Natural killer cell (primary cell): Measurements from ENCODE around the gene FAM171A1. TPM values are rescaled to one million over a fixed set of nuclear protein-coding genes. Genes with fewer than 3 reads are reported as not detected.

ENCODE experiments used
- ATAC-seq, 3 donors: fragments of 150-1000 bp in 2 of 3; fragments of 200-7000 bp in 1 of 3; cut with Tn5 transposase; 1 replicate in 1 of 3; 2 replicates in 2 of 3; pipeline ENCODE4 v1.10.0; 2021; ENCODE audit warnings: mild to moderate bottlenecking in 2 of 3, moderate library complexity in 2 of 3
- DNase-seq, 2 donors: peaks; one replicate each; pipeline versions ENCODE4 v3.0.0 to v3.0.0-alpha.2; 2013 to 2021; ENCODE audit warnings: mixed read lengths in 1 of 2
- H3K27ac ChIP-seq: one replicate; pipeline ENCODE4 v1.5.1; 2013; ENCODE audit warnings: mild to moderate bottlenecking, low read length
- H3K27me3 ChIP-seq: one replicate; pipeline ENCODE4 v1.6.1; 2013; ENCODE audit warnings: low read length; ENCODE audit not compliant: control insufficient read depth, insufficient read depth
- H3K36me3 ChIP-seq: one replicate; pipeline ENCODE4 v1.6.1; 2013; ENCODE audit warnings: low read length; ENCODE audit not compliant: control insufficient read depth, insufficient read depth
- H3K4me1 ChIP-seq: one replicate; pipeline ENCODE4 v1.6.1; 2013; ENCODE audit warnings: low read length; ENCODE audit not compliant: control insufficient read depth, insufficient read depth
- H3K4me3 ChIP-seq: one replicate; pipeline ENCODE4 v1.5.1; 2013; ENCODE audit warnings: low read length
- H3K9me3 ChIP-seq: one replicate; pipeline ENCODE4 v1.6.1; 2013; ENCODE audit warnings: low read length; ENCODE audit not compliant: control insufficient read depth, insufficient read depth
- H3K27ac Mint-ChIP-seq, 2 donors: one replicate each; pipeline ENCODE4 v1.8.0; 2022; ENCODE audit warnings: mild to moderate bottlenecking in 2 of 2, mixed read lengths in 2 of 2, moderate library complexity in 1 of 2
- H3K27me3 Mint-ChIP-seq, 2 donors: one replicate each; pipeline ENCODE4 v1.8.0; 2022; ENCODE audit warnings: low read depth in 2 of 2, mixed read lengths in 2 of 2
- H3K36me3 Mint-ChIP-seq: one replicate; pipeline ENCODE4 v1.8.0; 2022; ENCODE audit warnings: mixed read lengths
- H3K4me1 Mint-ChIP-seq, 2 donors: one replicate each; pipeline ENCODE4 v1.8.0; 2022; ENCODE audit warnings: mixed read lengths in 2 of 2
- H3K4me3 Mint-ChIP-seq: one replicate; pipeline ENCODE4 v1.8.0; 2022; ENCODE audit warnings: mild to moderate bottlenecking, moderate library complexity, mixed read lengths
- H3K9me3 Mint-ChIP-seq, 2 donors: one replicate each; pipeline ENCODE4 v1.8.0; 2022; ENCODE audit warnings: mixed read lengths in 2 of 2
- WGBS: methylation state at CpG from one replicate; pipeline ENCODE4 v1.1.7; 2013; ENCODE audit warnings: missing lambda C conversion rate; ENCODE audit not compliant: insufficient coverage; 5-methylcytosine and 5-hydroxymethylcytosine counted together
- intact Hi-C: fragments of 100-400 bp; cut with micrococcal nuclease; formaldehyde crosslinking; loops from one replicate; pipeline ENCODE4 v1.14.2; 2022
- total RNA-seq, 4 donors: library from RNA; stranded (reverse); fragments of 120-200 nt in 1 of 4; gene quantifications; one replicate each; pipeline versions ENCODE4 v1.2.3 to v1.2.4, GENCODE V29; 2013 to 2022
- TF ChIP-seq, protein P1 (sequence below): fragments of 200-600 bp; IDR thresholded peaks from one replicate; pipeline ENCODE4 v1.8.0; 2022; ENCODE audit warnings: antibody characterized with exemption

The FAM171A1 gene
- total RNA-seq, 3 donors from 2014 or later (not counting 1 experiment from before 2014, with no cell fraction given), result 0.99 to 2.3 (median 1.6) TPM

- Histone ChIP-seq H3K27ac (no peak overlapping the region), H3K4me3 (no peak overlapping the region), H3K27me3 (no peaks in the 10 kb centered on the region), H3K4me1 (no peaks in the 10 kb centered on the region), H3K9me3 (no peaks in the 10 kb centered on the region), H3K36me3 (no peaks in the 10 kb centered on the region)
- TF ChIP-seq, protein P1, sequence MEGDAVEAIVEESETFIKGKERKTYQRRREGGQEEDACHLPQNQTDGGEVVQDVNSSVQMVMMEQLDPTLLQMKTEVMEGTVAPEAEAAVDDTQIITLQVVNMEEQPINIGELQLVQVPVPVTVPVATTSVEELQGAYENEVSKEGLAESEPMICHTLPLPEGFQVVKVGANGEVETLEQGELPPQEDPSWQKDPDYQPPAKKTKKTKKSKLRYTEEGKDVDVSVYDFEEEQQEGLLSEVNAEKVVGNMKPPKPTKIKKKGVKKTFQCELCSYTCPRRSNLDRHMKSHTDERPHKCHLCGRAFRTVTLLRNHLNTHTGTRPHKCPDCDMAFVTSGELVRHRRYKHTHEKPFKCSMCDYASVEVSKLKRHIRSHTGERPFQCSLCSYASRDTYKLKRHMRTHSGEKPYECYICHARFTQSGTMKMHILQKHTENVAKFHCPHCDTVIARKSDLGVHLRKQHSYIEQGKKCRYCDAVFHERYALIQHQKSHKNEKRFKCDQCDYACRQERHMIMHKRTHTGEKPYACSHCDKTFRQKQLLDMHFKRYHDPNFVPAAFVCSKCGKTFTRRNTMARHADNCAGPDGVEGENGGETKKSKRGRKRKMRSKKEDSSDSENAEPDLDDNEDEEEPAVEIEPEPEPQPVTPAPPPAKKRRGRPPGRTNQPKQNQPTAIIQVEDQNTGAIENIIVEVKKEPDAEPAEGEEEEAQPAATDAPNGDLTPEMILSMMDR, result no peak
- no peak for ATAC-seq
- Mint-ChIP-seq H3K4me1 (no peaks in the 10 kb centered on the region), H3K36me3 (no peaks in the 10 kb centered on the region), H3K27ac (no peak overlapping the region), H3K9me3 (peaks cover 0 to 6% of the 10 kb centered on the region in 2 donors), H3K27me3 (peaks cover 0 to 2% of the 10 kb centered on the region in 2 donors), H3K4me3 (no peak overlapping the region)
- intact Hi-C loops, result no loop called here
- DNase-seq, result no peak
- WGBS, result 83% methylated on average over 3 of the region's 3 CpGs
Observed at GRCh38 chr10:15230257-15230656, 140.8 kb downstream of the FAM171A1 start.

GRCh38 chr10:15229268-15229667 is 141.8 kb downstream of the FAM171A1 start:
- Histone ChIP-seq H3K4me3 (no peak overlapping the region), H3K4me1 (no peaks in the 10 kb centered on the region), H3K27ac (no peak overlapping the region), H3K36me3 (no peaks in the 10 kb centered on the region), H3K27me3 (no peaks in the 10 kb centered on the region), H3K9me3 (no peaks in the 10 kb centered on the region)
- H3K36me3 Mint-ChIP-seq, result no peaks in the 10 kb centered on the region
- H3K4me1 Mint-ChIP-seq, result no peaks in the 10 kb centered on the region
- peaks cover 3 to 6% of the 10 kb centered on the region in 2 donors for H3K9me3 Mint-ChIP-seq
- intact Hi-C loops, result no loop called here
- no peak for DNase-seq
- H3K27ac Mint-ChIP-seq, result no peak overlapping the region
- TF ChIP-seq, protein P1, result no peak
- peaks cover 0 to 2% of the 10 kb centered on the region in 2 donors for H3K27me3 Mint-ChIP-seq
- H3K4me3 Mint-ChIP-seq, result no peak overlapping the region
- ATAC-seq, result no peak
- WGBS, result 81% methylated on average over 4 of the region's 4 CpGs

- Histone ChIP-seq H3K4me3 (no peak overlapping the region), H3K4me1 (no peaks in the 10 kb centered on the region), H3K9me3 (no peaks in the 10 kb centered on the region), H3K36me3 (no peaks in the 10 kb centered on the region), H3K27me3 (no peaks in the 10 kb centered on the region), H3K27ac (no peak overlapping the region)
- ATAC-seq (no peak), DNase-seq (no peak)
- no peaks in the 10 kb centered on the region for H3K4me1 Mint-ChIP-seq
- WGBS, result 95% methylated on average over 8 of the region's 8 CpGs
- TF ChIP-seq, protein P1, result no peak
- no peak overlapping the region for H3K27ac Mint-ChIP-seq
- H3K36me3 Mint-ChIP-seq, result no peaks in the 10 kb centered on the region
- peaks cover 3 to 6% of the 10 kb centered on the region in 2 donors for H3K9me3 Mint-ChIP-seq
- intact Hi-C loops, result no loop called here
- H3K27me3 Mint-ChIP-seq, result peaks cover 0 to 2% of the 10 kb centered on the region in 2 donors
- H3K4me3 Mint-ChIP-seq, result no peak overlapping the region
Observed at GRCh38 chr10:15228426-15228825, 142.7 kb downstream of the FAM171A1 start.
